Measurements from ENCODE around the gene PRKCE.

Gene PRKCE

GRCh38 chr2:46007412-46007811 is 355.9 kb downstream of the PRKCE start:
- DNase-seq, result no peak

GRCh38 chr2:46008091-46008870 is 356.8 kb downstream of the PRKCE start:
- no peak for DNase-seq

- no peak for DNase-seq
Observed at GRCh38 chr2:46009315-46009714, 357.8 kb downstream of the PRKCE start.

GRCh38 chr2:46009772-46010171 is 358.3 kb downstream of the PRKCE start:
- DNase-seq, result no peak

GRCh38 chr2:46010223-46010924 is 358.9 kb downstream of the PRKCE start:
- DNase-seq, result no peak

- DNase-seq, result no peak
Observed at GRCh38 chr2:46010925-46011490, 359.5 kb downstream of the PRKCE start.

GRCh38 chr2:46012618-46013240 is 361.3 kb downstream of the PRKCE start:
- no peak for DNase-seq

- no peak for DNase-seq
Observed at GRCh38 chr2:46013726-46014125, 362.3 kb downstream of the PRKCE start.

GRCh38 chr2:46014911-46015654 is 363.6 kb downstream of the PRKCE start:
- no peak for DNase-seq

GRCh38 chr2:46015671-46016070 is 364.2 kb downstream of the PRKCE start:
- DNase-seq, result no peak

- no peak for DNase-seq
Observed at GRCh38 chr2:46016091-46016490, 364.6 kb downstream of the PRKCE start.

GRCh38 chr2:46018773-46019591 is 367.5 kb downstream of the PRKCE start:
- DNase-seq, result no peak

GRCh38 chr2:46020416-46020815 is 368.9 kb downstream of the PRKCE start:
- DNase-seq, result no peak

- DNase-seq, result no peak
Observed at GRCh38 chr2:46023165-46023854, 371.8 kb downstream of the PRKCE start.

- no peak for DNase-seq
Observed at GRCh38 chr2:46024146-46024779, 372.8 kb downstream of the PRKCE start.

- DNase-seq, result no peak
Observed at GRCh38 chr2:46025081-46025480, 373.6 kb downstream of the PRKCE start.

- no peak for DNase-seq
Observed at GRCh38 chr2:46025676-46026075, 374.2 kb downstream of the PRKCE start.

GRCh38 chr2:46026431-46026830 is 375.0 kb downstream of the PRKCE start:
- DNase-seq, result no peak

- no peak for DNase-seq
Observed at GRCh38 chr2:46029332-46029811, 377.9 kb downstream of the PRKCE start.

- DNase-seq, result no peak
Observed at GRCh38 chr2:46030330-46030729, 378.9 kb downstream of the PRKCE start.

Measured in activated CD8-positive, alpha-beta memory T cell treated with anti-CD3 and anti-CD28 coated beads, Interleukin-2, amount 50 U/mL, for 48 hours (primary cell).